Spleen (tissue), 7 donors: ENCODE results near the gene MBOAT7.
"Not testable (repeated sequence)": the region's sequence is repeated elsewhere in the genome, so short reads cannot be mapped to it uniquely, and the experiment has no call there.

Source experiments
- CTCF ChIP-seq, 11 experiments: fragments of 200-600 bp in 7 of 11; fragments of 450-650 bp in 4 of 11; sonication (generic) in 4 of 11; IDR thresholded peaks in 8 of 11; conservative IDR thresholded peaks in 3 of 11; 1 replicate in 7 of 11; 2 replicates in 4 of 11; pipeline versions ENCODE4 v1.4.0 to v1.8.0; 2016 to 2021; ENCODE audit warnings: antibody characterized with exemption in 11 of 11, inconsistent platforms in 4 of 11, mild to moderate bottlenecking in 1 of 11
- POLR2A ChIP-seq, 3 donors: fragments of 450-650 bp; IDR thresholded peaks; one replicate each; pipeline ENCODE4 v1.5.1; 2017; ENCODE audit warnings: antibody characterized with exemption in 3 of 3, mild to moderate bottlenecking in 1 of 3
- donor health status: DM: no; HTN: no; CAD: no; lungs with moderate emphysema.
- donor health status: DM: no; HTN: no; CAD: no.
- donor health status: DM: no; HTN: no; CAD: no.

DNA sequence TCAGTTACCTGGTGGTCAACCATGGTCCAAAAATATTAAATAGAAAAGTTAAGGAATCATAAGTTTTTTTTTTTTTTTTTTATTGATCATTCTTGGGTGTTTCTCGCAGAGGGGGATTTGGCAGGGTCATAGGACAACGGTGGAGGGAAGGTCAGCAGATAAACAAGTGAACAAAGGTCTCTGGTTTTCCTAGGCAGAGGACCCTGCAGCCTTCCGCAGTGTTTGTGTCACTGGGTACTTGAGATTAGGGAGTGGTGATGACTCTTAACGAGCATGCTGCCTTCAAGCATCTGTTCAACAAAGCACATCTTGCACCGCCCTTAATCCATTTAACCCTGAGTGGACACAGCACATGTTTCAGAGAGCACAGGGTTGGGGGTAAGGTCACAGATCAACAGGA lies 24.8 kb upstream of the MBOAT7 start:
- TF ChIP-seq CTCF (IDR thresholded peaks at IDR 0.05 in 8 of 11, conservative IDR thresholded peaks at IDR 0.05 in 3 of 11); POLR2A (IDR thresholded peaks at IDR 0.05): not testable (repeated sequence)
